ENCODE measurements around the gene F11R.

F11R gene

GRCh38 chr1:161006563-161006962 lies 14.4 kb downstream of the F11R start:
- POLR2A ChIA-PET: no interaction called here
- peaks cover 3% of the 10 kb centered on the region for H3K4me1 ChIP-seq (ENCODE audit: control insufficient read depth, insufficient read depth, low read length)
- H3K9me3 ChIP-seq (ENCODE audit: control insufficient read depth, insufficient read depth, low read depth, low read length): no peaks in the 10 kb centered on the region
- TF ChIP-seq ZNF10 (tag by site-specific recombination; IDR thresholded peaks at IDR 0.05): no peak
- TF ChIP-seq ZNF202 (tag by site-specific recombination; IDR thresholded peaks at IDR 0.05; ENCODE audit: borderline replicate concordance): no peak
- TF ChIP-seq ZNF133 (tag by site-specific recombination; IDR thresholded peaks at IDR 0.05): no peak
- no peak for TF ChIP-seq ZNF660 (tag by site-specific recombination; IDR thresholded peaks at IDR 0.05)
- TF ChIP-seq ZNF701 (tag by site-specific recombination; IDR thresholded peaks at IDR 0.05): no peak
- TF ChIP-seq ZNF248 (tag by site-specific recombination; IDR thresholded peaks at IDR 0.05): no peak
- H3K4me3 ChIP-seq (ENCODE audit: low read depth, low read length): no peak overlapping the region
- no peak overlapping the region for H3K27ac ChIP-seq (ENCODE audit: extremely low read depth, low read depth, low read length)
- H3K36me3 ChIP-seq (ENCODE audit: control insufficient read depth in 2 of 2, insufficient read depth in 1 of 2, low read length in 2 of 2): peaks cover 0 to 1% of the 10 kb centered on the region in 2 experiments; a peak in 1 of 3 replicates
- CTCF ChIA-PET: interaction anchor here (0.6 to 0.7 kb wide), 5 partner anchors 9 to 1059 kb away, joined by 3 to 4 read pairs (median 4); no protein-coding TSS in a partner anchor

- Histone ChIP-seq H3K27ac (ENCODE audit: extremely low read depth, low read depth, low read length) (0 out of 2 replicates have a peak overlapping the region, but pooled peaks have one; percentile 28), H3K9me3 (ENCODE audit: control insufficient read depth, insufficient read depth, low read depth, low read length) (no peaks in the 10 kb centered on the region), H3K4me3 (ENCODE audit: low read depth, low read length) (no peak overlapping the region), H3K36me3 (ENCODE audit: control insufficient read depth in 2 of 2, insufficient read depth in 1 of 2, low read length in 2 of 2) (peaks cover 5 to 48% of the 10 kb centered on the region in 2 experiments), H3K4me1 (ENCODE audit: control insufficient read depth, insufficient read depth, low read length) (peaks cover 5% of the 10 kb centered on the region)
- TF ChIP-seq REPIN1 (tag by site-specific recombination; IDR thresholded peaks at IDR 0.05; ENCODE audit: low read depth) (0 out of 2 replicates have a peak, but pooled peaks have one; percentile 22), HOXD13 (CRISPR knock-in tag; IDR thresholded peaks at IDR 0.05; ENCODE audit: borderline replicate concordance) (no peak), MYNN (tag by site-specific recombination; IDR thresholded peaks at IDR 0.05; ENCODE audit: borderline replicate concordance) (no peak), SCRT2 (tag by site-specific recombination; IDR thresholded peaks at IDR 0.05) (peak; percentile 76), ZNF501 (tag by site-specific recombination; IDR thresholded peaks at IDR 0.05) (no peak), ZBTB17 (tag by site-specific recombination; IDR thresholded peaks at IDR 0.05) (peak; percentile 60)
- ChIA-PET CTCF (interaction anchor here (0.7 to 1.2 kb wide), 2 partner anchors 14 to 97 kb away, joined by 3 read pairs; partner anchors contain the start of gene KLHDC9), POLR2A (no interaction called here)
These were observed 19.4 kb downstream of the F11R start for GRCh38 chr1:161001525-161001924.

- ChIA-PET POLR2A (no interaction called here), CTCF (interaction anchor here (0.7 to 1.2 kb wide), 3 partner anchors 13 to 97 kb away, joined by 3 read pairs; partner anchors contain the start of gene KLHDC9)
- no peak overlapping the region for H3K27ac ChIP-seq (ENCODE audit: extremely low read depth, low read depth, low read length)
- H3K9me3 ChIP-seq (ENCODE audit: control insufficient read depth, insufficient read depth, low read depth, low read length): no peaks in the 10 kb centered on the region
- no peak overlapping the region for H3K4me3 ChIP-seq (ENCODE audit: low read depth, low read length)
- TF ChIP-seq GLIS1 (tag by site-specific recombination; IDR thresholded peaks at IDR 0.05): no peak
- peaks cover 5 to 48% of the 10 kb centered on the region in 2 experiments for H3K36me3 ChIP-seq (ENCODE audit: control insufficient read depth in 2 of 2, insufficient read depth in 1 of 2, low read length in 2 of 2)
- H3K4me1 ChIP-seq (ENCODE audit: control insufficient read depth, insufficient read depth, low read length): peaks cover 5% of the 10 kb centered on the region
These were observed 20.0 kb downstream of the F11R start for GRCh38 chr1:161000736-161001480.

GRCh38 chr1:160999376-160999775 lies 21.6 kb downstream of the F11R start:
- Histone ChIP-seq H3K27ac (ENCODE audit: extremely low read depth, low read depth, low read length) (no peak overlapping the region), H3K4me1 (ENCODE audit: control insufficient read depth, insufficient read depth, low read length) (peaks cover 5% of the 10 kb centered on the region), H3K4me3 (ENCODE audit: low read depth, low read length) (no peak overlapping the region), H3K9me3 (ENCODE audit: control insufficient read depth, insufficient read depth, low read depth, low read length) (no peaks in the 10 kb centered on the region), H3K36me3 (ENCODE audit: control insufficient read depth in 2 of 2, insufficient read depth in 1 of 2, low read length in 2 of 2) (peaks cover 5 to 48% of the 10 kb centered on the region in 2 experiments)
- no peak for TF ChIP-seq BCL11A (tag by site-specific recombination; IDR thresholded peaks at IDR 0.05; ENCODE audit: low read depth)
- TF ChIP-seq KLF9 (tag by site-specific recombination; IDR thresholded peaks at IDR 0.05; ENCODE audit: low read depth): no peak
- TF ChIP-seq SCRT1 (tag by site-specific recombination; IDR thresholded peaks at IDR 0.05; ENCODE audit: borderline replicate concordance): no peak
- no peak for TF ChIP-seq ZNF529 (tag by site-specific recombination; IDR thresholded peaks at IDR 0.05; ENCODE audit: insufficient replicate concordance)
- no peak for TF ChIP-seq ZNF791 (tag by site-specific recombination; IDR thresholded peaks at IDR 0.05)
- TF ChIP-seq ZNF433 (tag by site-specific recombination; IDR thresholded peaks at IDR 0.05; ENCODE audit: low read depth): no peak
- TF ChIP-seq ZNF629 (tag by site-specific recombination; IDR thresholded peaks at IDR 0.05): no peak
- no peak for TF ChIP-seq ZNF645 (tag by site-specific recombination; IDR thresholded peaks at IDR 0.05)
- TF ChIP-seq ZNF148 (tag by site-specific recombination; IDR thresholded peaks at IDR 0.05; ENCODE audit: borderline replicate concordance): no peak
- no peak for TF ChIP-seq ZXDB (tag by site-specific recombination; IDR thresholded peaks at IDR 0.05)
- POLR2A ChIA-PET: no interaction called here
- CTCF ChIA-PET: interaction anchor here (0.6 kb wide), 1 partner anchor 159 kb away, joined by 9 read pairs; no protein-coding TSS in a partner anchor
